A549 (cell line): ENCODE results near the gene ADAD2.

ENCODE experiments used
- CTCF ChIP-seq: fragments of >200 bp; sonication (Bioruptor Twin); formaldehyde crosslinking; IDR thresholded peaks from 3 replicates; pipeline ENCODE4 v1.5.1; 2016
- ELK1 ChIP-seq: fragments of 150-350 bp; IDR thresholded peaks from 2 replicates; pipeline ENCODE4 v1.6.1; 2014; ENCODE audit warnings: low read depth, mild to moderate bottlenecking, low read length
- EP300 ChIP-seq, 2 experiments: fragments of >200 bp; sonication (Bioruptor Twin); formaldehyde crosslinking; IDR thresholded peaks; 2 replicates in 1 of 2; 3 replicates in 1 of 2; pipeline ENCODE4 v1.6.1; 2016 to 2017
- POLR2A ChIP-seq: IDR thresholded peaks from 2 replicates; pipeline ENCODE4 v1.6.1; 2012; ENCODE audit warnings: mild to moderate bottlenecking, low read length
- TP53 ChIP-seq: fragments of 250-450 bp; sonication (Bioruptor Pico); IDR thresholded peaks from 2 replicates; pipeline ENCODE4 v1.5.0; 2021; ENCODE audit warnings: mild to moderate bottlenecking, moderate library complexity

- TF ChIP-seq TP53 (CRISPR knock-in tag) (no peak), CTCF (no peak), POLR2A (no peak), EP300 (IDR thresholded peaks at IDR 0.05) (no peak), ELK1 (no peak)
Measured at GRCh38 chr16:84153660-84154214, 37.2 kb upstream of the ADAD2 start.
